GM19467 (cell line): ENCODE measurements around the gene KRT86.
"Not testable (repeated sequence)": the region's sequence is repeated elsewhere in the genome, so short reads cannot be mapped to it uniquely, and the experiment has no call there.

ENCODE experiments used
- ATAC-seq: cut with Tn5 transposase; IDR thresholded peaks from one replicate; pipeline ENCODE4 v1.9.1; 2021; ENCODE audit warnings: mild to moderate bottlenecking, moderate library complexity; ENCODE audit not compliant: unreplicated experiment

Gene KRT86

DNA sequence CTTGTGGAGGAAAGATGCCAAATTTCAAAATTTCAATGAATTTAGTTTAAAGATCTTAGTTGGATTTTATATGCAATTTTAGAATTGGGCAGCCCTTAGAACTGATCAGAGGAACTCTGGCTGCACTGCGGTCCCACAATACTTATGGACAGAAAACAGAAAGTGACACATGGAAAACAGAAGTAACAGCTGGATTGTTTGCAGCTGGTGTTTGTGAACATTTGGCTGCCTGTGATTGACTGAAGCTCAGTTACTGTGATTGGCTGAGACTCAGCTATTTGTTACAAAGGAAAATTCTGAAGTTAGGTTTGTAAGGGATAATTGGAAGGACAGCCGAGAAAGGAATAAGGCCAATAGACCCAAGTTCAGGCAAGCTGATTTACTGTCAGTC is 10.0 kb upstream of the KRT86 start:
- ATAC-seq: no peak

DNA sequence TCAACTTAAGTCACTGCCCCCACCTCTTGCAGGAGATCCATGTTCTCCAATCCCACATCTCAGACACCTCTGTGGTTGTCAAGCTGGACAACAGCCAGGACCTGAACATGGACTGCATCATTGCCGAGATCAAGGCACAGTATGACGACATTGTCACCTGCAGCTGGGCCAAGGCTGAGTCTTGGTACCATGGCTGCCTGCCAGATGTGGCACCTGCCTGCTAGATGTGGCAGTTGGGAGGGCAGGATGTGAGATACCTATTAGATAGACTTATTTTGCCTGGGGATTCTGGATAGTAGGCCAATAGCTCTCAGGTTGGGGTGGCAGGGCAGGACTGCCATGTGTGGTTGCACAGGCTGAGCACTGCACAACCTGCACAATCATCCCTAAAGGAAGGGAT is 7.9 kb upstream of the KRT86 start:
- no peak for ATAC-seq

- no peak for ATAC-seq
These were observed 7.2 kb upstream of the KRT86 start for GRCh38 chr12:52267266-52267665.

DNA sequence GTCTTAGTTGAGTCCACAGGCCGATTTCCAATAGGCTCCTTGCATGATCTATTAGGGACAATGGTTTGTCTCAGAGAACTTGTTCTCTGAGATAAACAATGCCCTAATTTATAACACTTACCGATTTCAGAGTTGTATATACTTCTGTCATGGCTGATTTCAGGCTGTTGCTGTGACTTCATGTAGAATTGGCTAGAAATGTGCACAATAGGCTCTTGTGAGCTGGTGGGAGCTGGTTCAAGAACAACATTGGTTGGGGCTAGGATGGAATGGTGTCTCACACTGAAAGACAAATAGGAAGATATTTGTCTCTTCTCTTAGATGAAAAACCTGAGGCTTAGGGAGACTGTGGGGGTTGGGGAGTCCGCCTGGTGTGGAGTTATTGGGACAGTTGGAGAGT is 6.7 kb upstream of the KRT86 start:
- ATAC-seq: no peak

- ATAC-seq: no peak
These were observed 6.2 kb upstream of the KRT86 start for GRCh38 chr12:52268212-52268611.

- no peak for ATAC-seq
These were observed 3.8 kb upstream of the KRT86 start for GRCh38 chr12:52270541-52271070.

DNA sequence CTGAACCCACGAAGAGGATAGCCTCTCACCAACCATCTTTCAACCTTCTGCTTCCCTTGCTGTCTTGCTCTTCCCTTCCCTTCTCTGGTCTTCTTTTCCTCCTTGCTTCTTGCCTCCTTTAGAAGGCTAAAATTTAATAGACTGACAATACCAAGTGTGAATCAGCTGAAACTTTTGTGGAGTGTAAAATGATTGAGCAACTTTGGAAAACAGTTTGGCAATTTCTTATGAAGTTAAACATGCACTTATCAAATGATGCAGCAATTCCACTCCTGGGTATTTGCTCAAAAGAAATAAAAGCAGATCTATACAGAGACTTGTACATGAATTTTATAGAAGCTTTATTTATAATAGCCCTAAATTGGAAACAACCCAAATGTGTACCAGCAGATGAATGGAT is 3.3 kb upstream of the KRT86 start:
- no peak for ATAC-seq

DNA sequence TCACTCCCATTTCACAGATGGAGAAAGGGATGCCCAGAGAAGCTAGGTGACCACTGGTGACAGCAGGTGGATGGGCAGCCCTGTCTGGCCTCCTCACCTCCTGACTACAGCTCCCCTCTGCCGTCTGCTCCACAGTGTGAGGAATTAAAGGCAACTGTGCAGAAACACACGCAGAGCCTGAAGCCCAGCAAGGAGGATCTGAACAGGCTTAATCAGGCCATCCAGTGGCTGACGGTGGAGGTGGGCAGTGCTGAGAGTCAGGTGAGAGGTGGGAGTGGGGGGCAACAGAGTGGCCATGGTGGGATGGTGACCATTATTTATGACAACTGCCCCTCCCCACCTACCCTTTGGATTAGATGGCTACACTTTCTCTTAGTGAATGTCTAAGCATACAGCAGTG is 1.2 kb downstream of the KRT86 start:
- no peak for ATAC-seq

DNA sequence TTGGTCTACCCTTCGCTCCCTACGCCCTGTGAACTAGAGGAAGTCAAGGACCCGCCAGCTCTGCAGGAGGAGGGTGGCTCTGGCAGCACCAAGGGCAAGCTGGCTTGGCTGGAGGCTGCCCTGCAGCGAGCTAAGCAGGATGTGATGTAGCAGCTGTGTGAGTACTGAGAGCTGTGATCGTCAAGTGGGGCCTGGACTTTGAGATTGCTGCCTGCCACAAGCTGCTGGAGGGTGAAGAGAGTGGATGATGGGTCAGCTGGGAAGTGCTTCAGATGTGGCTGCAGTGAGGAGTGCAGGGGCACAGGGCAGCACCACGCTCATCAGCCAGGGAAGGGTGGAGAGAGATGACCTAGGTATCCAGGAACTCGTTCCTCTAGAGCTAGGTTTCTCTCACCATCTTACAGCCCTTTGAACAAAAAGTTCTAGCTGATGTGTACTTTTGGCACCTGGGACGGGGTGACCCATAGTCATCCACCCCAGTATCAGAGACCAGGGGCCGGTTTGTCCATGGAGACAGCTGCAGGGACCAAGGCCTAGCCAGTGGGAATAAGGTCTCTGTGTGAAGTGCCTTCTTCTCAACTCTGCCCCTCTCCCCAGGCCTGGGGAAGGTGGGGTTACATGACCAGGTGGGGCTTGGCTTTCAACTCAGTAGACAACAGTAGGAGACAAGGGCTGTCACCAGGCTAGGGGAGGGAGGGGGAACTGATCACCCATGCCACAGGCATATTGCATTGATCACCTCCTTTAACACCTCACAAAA is 3.2 kb downstream of the KRT86 start:
- no peak for ATAC-seq

DNA sequence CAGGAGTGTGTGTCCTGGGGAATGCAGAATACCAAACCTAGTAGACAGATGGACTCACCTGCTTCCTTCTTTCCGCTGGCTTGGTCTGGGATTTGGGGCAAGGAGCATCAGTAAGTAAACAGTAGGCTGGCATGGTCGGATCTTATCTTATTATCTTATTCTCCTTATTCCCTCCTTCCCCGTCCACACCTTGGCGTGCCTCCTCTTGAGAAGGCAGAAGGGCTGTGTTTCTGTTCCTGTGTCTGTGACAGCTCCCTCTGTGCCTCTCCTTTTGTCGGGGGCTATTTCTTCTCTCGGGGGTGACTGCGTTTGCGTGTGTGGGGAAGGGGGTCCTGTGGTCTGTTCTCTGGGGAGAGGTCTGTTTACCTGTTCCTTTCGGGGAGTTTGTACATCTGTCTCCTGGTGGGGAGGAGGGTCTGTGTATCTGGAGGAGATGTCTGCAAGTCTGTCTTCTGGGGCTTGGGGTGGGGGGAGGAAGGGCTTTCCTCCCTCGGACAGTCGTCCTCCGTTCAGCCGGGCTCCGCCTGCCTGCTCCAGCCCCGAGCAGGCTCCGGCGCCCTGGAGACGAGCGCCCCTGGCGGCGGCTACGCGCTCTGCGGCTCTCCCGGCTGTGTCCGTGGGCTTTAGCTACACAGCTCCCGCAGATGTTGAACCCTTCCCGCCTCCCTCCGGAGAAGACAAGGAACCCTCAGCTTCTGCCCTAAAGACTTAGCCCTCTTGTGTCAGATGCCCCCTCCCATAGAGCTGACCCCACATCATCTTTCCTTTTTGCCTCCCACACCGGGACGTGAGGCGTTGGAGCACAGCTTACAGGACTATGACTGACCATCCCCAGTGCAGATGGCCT is 4.4 kb downstream of the KRT86 start:
- ATAC-seq: no peak

GRCh38 chr12:52279422-52280318 is 5.2 kb downstream of the KRT86 start:
- ATAC-seq: no peak

- no peak for ATAC-seq
These were observed 5.9 kb downstream of the KRT86 start for GRCh38 chr12:52280319-52280795.

GRCh38 chr12:52280796-52281560 is 6.5 kb downstream of the KRT86 start:
- ATAC-seq: no peak

DNA sequence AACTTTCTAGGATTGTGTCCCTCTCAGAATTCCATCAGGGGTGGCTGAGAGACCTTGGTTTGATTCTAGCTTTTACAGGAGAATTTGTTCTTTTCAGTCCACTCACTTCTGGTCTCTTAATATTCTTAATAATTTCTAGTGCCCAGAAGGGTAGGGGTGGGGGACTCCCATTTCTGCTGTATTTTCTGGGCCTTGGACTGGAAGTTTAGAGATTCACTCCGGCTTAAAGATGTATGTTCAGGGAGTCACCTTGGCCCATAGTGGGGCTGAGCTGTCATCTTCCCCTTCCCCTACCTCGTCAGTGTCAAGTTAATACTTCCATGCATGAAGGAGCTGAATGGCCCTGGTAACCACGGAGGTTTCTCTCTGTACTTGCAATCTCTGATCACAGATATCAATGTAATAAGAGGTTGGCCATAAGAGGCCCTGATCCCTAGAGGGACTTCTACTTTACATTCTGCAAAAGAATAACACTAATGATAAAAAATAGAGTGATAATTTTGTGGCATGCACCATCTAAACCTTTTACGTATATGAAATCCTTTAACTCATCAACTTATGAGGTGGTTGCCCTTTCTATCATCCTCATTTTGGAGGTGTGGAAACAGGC is 10.2 kb downstream of the KRT86 start:
- no peak for ATAC-seq

DNA sequence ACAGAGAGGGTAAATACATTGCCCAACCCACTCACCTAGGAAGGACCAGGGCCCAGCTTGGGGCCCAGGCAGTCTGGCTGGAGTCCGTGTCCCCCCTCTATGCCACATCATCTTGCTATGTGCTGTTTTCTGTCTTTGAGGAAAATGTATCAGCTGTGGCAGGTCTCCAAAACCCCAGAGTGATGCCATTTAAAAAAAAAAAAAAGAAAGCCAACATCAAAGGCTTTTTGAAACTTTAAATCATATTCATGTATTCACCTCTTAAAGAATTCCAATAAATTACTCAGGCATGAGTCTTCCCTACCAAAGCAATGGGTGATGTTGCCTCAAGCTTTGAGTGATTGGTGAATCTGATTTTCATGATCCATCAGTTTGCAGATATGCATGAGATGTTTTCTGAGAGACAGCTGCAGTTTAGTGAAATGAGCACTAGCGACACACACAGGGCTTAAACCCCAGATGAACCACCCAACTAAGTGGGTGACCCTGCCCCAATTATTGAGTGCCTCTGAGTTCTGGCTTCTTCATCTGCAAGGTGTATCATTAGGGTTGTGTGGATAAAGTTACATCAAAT is 10.8 kb downstream of the KRT86 start:
- no peak for ATAC-seq

GRCh38 chr12:52285851-52286530 is 11.5 kb downstream of the KRT86 start:
- ATAC-seq: no peak

GRCh38 chr12:52286857-52287785 is 12.7 kb downstream of the KRT86 start:
- not testable (repeated sequence) for ATAC-seq
